Embryonic facial prominence (tissue), 1 donor: ENCODE measurements around the gene EPHA3.

Experiments used
- DNase-seq: peaks from one replicate; pipeline ENCODE4 v3.0.0-alpha.2; 2016; ENCODE audit errors: extremely low spot score

Gene EPHA3

DNA sequence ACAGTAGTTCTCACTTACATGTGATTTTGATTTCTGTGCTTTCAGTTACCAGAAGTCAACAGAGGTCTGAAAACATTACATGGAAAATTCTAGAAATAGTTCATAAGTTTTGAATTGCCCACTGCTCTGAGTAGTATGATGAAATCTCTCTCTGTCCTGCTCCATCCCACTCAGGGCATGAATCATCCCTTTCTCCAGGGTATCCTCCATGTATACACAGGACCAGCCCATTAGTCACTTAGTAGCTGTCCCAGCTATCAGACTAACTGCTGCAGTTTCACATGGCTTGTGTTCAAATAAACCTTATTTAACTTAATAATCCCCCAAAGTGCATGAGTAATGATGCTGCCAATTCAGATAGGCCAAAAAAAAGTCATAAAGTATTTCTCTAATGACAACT lies 38.6 kb downstream of the EPHA3 start:
- no peak for DNase-seq

DNA sequence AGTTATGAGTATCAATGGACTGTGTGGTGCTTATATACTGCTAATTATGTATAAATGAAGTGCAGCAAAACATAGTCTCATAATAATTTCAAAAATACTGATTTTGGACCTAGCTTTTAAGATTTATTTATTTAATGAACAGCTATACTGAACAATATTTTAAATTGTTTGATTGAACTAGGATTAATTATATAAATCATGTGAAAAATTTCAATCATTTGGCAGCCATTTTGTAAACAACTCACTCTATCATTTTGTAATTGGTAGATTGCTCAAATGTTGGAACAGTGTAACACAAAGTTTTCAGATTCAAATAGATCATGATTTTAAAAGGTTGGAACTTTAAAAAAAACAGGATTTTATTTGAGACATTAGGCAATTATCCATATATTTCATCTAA lies 47.0 kb downstream of the EPHA3 start:
- no peak for DNase-seq

DNA sequence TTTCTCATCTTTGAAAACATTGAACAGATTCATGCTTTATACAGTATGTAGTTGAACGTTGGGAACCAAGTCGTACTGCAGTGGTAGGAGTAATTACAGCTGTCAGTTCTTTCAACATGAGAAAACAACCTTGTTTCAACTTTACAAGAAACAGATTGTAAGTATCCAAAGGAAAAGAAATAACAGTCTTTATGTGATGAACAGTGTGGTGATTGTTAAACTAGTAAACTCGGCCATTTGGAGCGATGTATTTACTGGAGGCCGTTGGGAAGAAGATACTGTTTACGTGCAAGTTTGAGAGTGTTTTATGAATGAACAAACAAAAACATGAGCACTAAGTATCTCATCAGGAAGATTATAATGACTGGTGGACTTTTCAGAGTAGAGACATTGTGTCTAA lies 48.4 kb downstream of the EPHA3 start:
- DNase-seq: no peak

DNA sequence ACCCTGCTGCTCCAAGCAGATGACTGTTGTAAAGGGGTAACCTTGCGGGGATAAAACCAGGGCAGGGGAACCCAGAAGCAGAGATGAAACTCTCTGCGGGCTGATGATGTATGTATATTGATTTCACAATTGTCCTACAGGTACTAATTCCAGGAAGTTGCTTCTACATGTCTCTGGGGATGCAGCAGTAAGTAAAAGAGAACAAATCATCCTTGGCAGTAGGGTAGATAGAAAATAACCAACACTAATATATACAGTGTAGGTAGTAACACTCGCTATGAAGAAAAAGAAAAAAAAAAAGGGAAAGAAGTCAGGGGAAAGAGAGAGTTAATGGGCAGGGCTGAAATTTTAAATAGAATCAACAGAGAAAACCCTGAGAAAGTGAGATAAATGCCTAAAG lies 50.2 kb downstream of the EPHA3 start:
- DNase-seq: no peak

DNA sequence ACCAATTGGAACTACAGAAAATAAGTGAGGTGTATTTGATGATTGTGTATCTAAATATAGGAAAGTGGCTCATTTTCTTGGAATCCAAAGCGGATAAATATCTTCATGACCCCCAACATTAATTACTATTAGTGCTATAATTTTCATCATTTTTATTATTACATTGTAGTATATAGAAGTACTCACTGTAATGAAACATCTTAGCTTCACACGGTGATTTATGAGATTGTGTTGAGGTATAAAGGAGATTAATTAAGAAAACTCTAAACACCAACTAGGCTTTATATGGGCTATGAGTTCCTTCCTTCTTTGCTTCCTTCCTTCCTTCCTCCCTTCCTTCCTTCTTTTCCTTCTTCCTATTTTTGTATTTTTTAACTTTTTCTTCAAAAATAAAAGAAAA lies 52.2 kb downstream of the EPHA3 start:
- no peak for DNase-seq

DNA sequence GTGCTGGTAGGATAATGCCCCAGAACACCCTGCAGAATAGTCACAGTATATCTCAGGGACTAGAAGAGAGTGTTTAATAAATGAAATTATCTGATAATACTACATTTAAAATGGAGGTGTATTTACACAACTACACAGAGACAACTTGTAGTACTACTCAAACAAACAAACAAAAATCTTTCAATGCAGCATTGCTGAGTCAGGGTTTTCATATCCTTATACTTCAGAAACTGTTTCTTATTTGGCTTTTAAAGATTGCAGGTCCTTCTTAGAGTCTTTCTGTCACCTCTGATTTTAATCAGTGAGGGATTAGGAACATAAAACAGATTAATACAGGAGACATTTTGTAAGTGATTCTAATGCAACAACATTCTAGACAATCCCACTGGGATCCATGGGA lies 57.4 kb downstream of the EPHA3 start:
- no peak for DNase-seq

DNA sequence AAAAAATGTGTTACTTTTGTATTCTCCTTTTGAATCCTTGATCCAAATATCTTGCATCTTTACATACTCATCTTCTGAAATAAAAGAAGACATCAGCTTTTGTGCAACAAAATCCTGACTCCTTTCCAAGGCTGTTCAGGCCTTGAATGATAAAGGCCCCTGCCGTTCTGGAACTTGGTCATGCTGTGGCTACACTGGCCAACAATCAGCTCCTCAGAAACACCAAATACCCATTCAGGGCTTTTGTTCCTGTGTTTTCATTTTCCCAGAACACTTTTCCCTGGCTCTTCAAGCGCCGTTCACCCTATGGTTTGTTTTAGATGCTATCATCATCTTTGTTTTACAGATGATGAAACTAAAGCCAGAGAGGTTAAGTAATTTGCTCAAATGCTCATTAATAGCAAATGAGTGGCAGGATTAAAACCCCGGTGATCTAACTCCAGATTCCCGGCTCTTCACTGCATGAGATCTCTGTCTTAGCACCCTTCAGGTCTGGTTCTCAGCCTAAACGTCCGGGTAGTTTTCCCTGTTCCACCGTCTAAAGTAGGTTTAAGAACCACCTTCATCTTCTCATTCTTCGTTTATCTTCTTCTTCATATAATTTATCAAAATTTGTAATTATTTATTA lies 58.3 kb downstream of the EPHA3 start:
- DNase-seq: no peak

DNA sequence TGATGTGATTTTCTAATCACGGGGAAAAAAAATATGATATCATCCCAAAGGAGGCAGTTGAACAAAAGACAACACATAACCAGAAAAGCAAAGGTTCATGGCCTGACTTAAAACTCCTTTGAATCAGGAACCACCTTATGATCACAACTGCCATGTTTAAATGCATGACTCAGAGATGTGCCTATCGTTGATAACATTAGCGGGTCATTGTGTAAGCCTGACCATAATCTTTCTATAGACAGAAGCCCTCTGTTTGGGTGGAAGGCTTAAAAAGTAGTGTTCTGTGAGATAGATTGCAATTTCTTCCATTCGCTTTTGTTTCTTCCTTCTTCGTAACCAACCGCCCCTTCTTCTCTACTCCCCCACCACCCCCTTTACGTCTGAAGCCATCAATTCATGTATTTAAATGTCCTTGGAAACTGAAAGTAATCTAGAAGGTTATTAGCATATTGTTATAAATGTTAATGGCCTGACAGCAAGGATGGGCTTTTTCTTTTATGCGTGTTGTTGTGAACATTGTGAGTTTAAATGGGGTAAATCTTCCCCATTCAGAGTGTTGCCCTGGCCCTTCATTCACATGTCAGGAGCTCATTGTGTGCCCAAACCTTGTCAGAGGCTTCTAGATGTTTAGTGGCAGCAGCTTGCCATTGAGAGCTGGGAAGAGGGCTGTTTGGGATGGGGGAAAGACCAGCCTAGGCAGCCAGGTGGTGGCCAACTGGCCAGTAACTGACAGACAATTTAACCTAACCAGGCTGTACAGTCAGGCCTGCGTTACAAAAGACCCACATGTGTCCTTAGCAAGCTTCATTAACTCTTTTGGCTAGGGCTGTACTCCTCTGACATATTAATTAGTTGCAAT lies 64.5 kb downstream of the EPHA3 start:
- DNase-seq: no peak

DNA sequence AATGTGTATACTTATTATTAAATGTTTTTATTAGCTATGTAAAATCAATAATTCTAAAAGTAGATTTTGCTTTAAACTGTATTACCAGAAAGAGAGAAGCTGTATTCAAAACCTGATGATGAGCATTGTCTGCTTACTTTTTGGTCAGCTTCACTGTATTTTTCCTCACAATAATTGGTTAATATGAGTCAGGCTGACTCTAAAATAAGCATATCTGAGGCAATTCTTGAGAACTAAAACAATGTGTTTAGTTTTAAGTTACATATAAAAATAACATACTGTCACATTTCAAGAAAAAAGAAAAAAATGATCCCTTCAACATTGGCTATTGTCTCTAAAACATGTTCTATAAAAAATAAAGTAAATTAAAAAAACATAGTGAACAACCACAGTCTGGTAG lies 66.1 kb downstream of the EPHA3 start:
- no peak for DNase-seq

DNA sequence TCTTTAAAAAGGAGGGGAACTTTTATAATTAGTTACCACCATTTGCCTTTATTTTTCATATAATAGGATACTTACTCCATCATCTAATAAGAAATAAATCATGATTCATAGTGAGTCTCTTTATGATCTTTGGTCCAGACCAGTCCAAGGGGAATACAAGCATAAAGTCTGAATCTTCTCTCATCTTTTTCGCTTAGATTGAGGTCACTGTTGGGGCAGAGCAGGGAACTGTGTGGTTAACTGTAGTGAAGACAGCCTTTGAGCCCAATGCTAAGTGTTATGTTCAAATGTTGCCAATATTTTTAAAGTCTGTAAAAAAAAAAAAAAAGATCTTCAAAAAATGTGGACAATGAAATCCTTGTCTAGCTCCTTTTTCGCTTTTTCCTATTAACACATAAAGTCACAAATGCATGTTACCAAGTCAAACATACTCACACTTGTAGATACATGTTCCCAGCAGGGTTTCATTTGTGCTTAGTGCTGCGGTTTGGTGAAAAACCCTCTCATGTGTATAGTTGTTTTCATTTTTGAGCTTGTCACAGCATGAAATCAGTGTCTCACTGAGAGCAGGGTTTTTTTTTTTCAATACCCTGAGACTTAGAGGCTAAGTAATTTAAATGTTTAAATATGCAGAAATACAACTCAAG lies 72.1 kb downstream of the EPHA3 start:
- no peak for DNase-seq

DNA sequence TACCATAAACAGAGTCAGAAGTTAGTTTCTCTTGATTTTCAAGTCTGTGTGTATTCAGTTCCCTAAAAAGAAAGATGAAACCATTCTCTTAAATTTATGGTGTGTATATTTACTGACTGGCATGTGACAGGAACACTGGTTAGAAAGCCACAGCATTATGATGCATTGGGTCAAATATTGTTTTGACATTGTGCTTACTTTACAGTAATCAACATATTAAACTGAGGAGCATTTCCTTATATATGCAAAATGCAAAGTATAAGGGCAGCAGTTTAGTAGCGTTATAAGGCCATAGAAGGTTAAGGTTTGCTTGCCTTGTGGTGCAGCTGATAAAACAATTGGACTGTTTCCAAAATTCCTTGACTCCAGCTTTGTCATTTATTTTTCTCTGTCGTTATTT lies 72.9 kb downstream of the EPHA3 start:
- DNase-seq: no peak

DNA sequence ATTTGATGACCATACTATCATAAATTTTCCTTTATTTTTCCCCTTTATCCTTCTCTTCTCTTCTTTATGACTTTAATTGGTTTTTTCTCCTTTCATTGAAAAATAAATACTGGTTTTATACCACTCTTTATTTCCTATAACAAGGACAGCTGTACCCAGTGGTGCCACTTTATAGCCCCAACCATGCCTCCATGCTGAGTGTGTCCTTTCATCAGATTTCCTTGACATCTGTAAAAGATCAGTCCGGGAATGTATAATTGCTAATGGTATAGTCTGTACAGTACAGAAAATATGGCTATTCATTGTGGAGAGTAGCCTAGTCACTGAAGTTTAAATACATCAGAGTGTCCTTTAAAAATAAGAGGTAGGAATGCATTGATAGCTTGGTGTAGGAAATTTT lies 74.6 kb downstream of the EPHA3 start:
- no peak for DNase-seq

DNA sequence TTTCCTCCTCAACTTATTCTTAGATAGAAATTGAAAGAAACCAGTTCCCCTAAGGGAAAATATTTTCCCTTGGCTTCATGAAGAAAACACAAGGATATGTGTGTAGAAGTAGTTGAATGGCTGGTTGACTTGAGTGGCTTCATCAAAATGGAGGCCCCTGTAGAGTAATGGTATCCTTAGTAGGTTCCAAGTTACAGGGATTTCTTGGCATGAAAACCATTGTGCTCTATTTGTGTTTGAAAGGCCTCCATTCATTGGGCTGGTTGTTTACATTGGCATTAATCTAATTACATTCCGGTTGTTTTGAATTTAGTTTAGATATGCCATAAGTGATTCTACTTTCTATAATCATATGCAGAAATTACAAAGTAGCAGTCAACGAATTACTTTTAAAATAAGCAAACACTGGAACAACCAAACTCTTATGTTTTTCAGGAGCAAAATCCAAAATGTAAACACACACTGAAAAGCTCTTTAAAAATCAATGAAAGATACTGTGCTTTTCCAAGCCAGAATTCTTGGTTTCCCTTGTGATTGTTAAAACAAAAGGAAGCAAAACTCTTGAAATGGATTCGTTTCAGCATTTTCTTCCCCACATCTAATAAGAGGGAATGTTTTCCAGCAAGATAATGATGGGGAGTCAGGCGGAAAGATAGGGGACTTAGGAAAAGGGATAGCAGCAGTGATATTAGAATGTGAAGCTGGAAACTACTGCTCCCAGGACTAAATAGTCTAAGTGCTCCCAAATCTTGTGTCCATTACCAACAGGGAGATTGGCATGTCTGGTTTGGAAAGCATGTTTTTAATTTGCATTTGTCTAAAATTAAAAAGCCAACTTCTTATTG lies 77.0 kb downstream of the EPHA3 start:
- no peak for DNase-seq

DNA sequence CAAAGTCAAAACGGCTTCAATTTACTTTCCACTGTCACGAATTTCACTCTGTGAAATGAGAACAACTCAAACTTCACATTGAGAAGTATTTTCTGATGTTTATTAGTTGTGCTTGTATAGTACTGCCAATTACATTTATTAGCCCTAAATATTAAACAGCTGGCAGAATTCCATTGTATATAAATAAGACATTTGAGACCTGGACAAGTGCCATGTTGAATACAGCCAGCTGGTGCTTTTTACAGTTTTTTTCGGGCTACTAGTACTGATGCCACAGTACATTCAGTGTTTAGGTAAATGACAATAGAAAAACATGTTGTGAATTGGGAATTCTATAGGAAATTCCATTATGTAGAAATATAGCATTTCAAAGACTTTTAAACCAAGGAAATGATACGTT lies 79.0 kb downstream of the EPHA3 start:
- DNase-seq: no peak

DNA sequence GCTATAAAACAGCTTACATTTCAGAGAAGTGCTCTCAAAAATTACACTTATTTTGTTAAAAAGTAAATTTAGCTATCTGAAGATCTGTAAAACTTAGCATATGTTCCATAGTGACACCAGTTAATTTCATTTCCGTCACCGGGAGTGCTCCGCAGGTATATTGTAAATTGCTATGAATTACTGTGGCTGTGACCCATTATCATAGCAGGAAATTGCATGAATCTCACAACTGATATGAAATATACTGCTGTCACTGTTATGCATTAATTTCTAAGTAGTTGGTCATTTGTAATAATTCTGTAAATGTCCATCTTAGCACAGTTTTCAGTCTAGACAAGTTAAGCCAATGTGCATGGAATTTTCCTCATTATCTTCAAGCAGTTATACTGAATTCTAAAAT lies 91.2 kb downstream of the EPHA3 start:
- no peak for DNase-seq

DNA sequence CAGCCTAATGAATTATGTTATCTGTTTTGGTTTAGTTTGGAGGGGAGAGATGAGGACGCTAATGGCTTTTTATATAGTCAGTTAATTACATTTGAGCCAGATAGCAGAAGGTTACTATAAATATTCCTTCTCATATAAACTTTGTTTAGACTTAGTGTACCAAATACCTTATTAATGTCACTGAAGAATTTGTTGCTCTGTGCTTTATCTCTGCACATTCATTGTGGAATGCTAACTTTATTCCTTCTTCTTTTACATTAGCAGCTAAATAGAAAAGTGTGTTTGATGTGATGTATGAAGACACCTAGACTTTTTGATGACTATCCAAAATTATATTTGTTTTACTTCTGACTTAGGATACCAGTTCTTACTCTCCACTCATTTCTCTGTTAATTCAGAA lies 105.2 kb downstream of the EPHA3 start:
- no peak for DNase-seq

DNA sequence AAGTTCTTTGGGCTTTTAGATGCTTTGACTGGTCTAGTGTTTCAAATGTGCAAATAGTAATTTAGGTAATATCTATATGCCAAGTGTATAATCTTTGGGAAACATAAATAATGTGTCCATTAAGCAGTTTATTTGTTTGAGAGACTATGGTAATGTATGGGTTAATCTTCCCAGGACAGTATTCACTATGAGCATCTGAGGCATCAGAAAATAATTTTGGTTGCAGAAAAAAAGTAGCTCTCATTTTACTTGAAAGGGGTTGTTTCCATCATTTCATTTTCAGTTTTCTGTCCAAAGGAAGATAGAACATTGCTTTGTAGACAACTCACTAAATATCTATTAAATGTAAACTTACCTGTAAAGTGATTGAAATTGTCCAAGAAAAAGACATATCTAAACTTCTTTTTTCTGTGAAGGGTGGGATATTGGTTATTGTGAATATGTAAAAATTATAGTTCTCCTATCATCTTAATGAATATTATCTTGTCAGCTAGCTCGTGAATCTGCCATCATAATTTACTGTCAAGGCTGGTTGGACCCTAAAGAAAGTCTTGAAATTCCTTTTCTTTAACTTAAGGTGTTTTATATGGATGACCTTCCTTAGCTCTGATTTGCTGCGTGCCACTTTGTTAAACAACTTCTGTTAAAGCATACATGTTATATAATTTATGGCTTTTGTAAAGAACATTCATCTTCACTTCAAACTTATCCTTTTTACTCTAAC lies 108.8 kb downstream of the EPHA3 start:
- no peak for DNase-seq

DNA sequence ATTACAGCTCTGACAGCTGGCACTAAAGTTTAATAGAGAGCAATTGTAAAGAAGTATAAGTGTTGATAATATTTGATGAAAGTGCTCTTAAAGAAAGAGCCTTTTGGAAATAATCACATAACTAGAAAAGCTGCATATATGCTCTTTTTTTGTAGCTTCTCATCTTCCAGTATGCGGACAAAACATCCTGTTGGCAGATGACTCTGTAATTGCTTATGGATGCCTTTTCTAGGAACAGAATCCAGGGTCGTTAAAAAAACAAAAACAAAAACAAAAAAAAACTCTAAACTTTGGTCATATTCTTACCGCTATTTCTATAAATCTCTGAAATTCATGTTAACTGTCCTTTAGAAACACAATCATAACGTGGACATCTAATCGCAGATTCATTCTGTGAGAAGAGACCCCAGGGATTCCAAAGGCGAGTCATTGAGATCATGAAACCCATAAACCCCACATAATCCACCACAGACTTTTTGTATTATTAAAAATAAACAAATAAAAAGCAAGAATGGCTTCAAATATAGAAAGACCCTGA lies 109.8 kb downstream of the EPHA3 start:
- no peak for DNase-seq

DNA sequence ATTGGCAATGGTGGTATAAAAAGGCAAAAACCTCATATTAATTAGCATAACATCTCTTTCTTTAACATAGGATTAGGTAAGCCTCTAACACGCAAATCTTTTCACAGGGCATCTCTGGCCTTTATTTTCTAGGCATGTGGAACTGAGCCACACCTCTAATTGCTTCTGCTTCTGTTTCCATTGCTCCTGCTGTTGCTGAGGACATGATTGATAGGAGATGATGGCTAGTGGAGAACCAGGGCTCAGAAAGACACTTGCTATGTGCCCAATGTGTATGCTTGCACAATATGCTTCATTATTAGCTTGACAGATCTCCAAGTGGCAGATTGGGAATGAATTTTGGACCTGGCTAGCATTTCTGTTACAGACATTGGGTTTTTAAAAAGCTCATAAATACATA lies 114.5 kb downstream of the EPHA3 start:
- DNase-seq: no peak

DNA sequence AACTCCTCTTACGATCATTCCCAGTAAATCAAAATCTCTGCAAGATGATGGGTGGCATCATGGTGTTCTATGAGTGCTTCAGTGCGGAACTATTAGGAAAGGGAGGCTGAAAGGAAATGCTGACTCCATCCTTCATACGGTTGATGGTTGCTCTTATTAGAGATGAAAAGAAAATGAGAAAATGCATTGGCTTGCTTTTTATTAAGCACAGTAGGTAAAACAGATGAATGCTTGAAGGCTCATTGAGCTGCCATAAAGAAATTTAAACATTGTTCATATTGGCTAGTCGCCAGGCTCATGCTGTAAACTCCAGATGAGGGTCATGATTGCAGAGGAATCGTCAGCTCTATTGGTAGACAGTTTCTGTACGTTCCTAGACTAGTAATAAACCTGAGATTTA lies 115.8 kb downstream of the EPHA3 start:
- no peak for DNase-seq

DNA sequence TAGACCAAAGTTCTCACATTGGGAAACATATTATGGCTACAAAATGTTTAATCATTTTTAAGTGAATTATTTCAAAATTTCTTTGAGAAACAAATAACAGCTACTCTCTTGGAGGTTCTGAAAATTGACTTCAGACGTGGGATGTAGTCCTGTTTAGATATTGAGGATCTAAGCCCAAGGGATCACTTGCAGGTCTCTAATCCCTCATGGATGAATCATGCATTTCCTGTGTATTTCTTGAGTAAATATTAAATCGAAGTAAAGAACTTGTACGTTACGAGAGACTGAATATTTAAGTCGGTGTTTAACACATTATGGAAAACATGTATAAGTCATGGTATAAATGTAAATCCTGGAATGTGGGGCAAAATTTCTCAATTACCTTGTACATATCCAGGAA lies 119.8 kb downstream of the EPHA3 start:
- DNase-seq: no peak
